ENCODE measurements around the gene CORO2A. TPM values are rescaled to one million over a fixed set of nuclear protein-coding genes. Genes with fewer than 3 reads are reported as not detected.

The CORO2A gene
- 6.0 and 7.0 TPM in 2 replicates for total RNA-seq
- long read RNA-seq, full-length matches to known transcripts: 10 of 19 reads
- long read RNA-seq, partial matches to known transcripts: 4 of 19 reads
- long read RNA-seq, other reads (novel, unspliced or antisense): 5 of 19 reads

GRCh38 chr9:98192503-98193335 is at the start of gene CORO2A:
Gene CORO2A (minus strand): TSS chr9:98192637. CDS start chr9:98157660, 34,977 bp downstream.
- H3K27ac Mint-ChIP-seq: peak within 1 kb of the TSS; percentile 96
- DNase-seq (ENCODE audit: low spot score, unreplicated experiment): peak; percentile 69
- H3K4me3 Mint-ChIP-seq (ENCODE audit: low read depth): peak within 1 kb of the TSS; percentile 86
- H3K9me3 Mint-ChIP-seq (ENCODE audit: low read depth): no peaks in the 10 kb centered on the region
- H3K27me3 Mint-ChIP-seq: no peaks in the 10 kb centered on the region
- no peaks in the 10 kb centered on the region for H3K36me3 Mint-ChIP-seq (ENCODE audit: insufficient read depth)
- peaks cover 4% of the 10 kb centered on the region for H3K4me1 Mint-ChIP-seq (ENCODE audit: low read depth)
- peak; percentile 59 for TF ChIP-seq CTCF (IDR thresholded peaks at IDR 0.05; ENCODE audit: unreplicated experiment)

GRCh38 chr9:98241357-98242300 is 49.2 kb upstream of the CORO2A start:
- TF ChIP-seq CTCF (IDR thresholded peaks at IDR 0.05; ENCODE audit: unreplicated experiment): peak; percentile 34
- peaks cover 4% of the 10 kb centered on the region for H3K36me3 Mint-ChIP-seq (ENCODE audit: insufficient read depth)
- H3K4me1 Mint-ChIP-seq (ENCODE audit: low read depth): peaks cover 13% of the 10 kb centered on the region
- H3K27me3 Mint-ChIP-seq: no peaks in the 10 kb centered on the region
- H3K4me3 Mint-ChIP-seq (ENCODE audit: low read depth): no peak overlapping the region
- no peak overlapping the region for H3K27ac Mint-ChIP-seq
- no peaks in the 10 kb centered on the region for H3K9me3 Mint-ChIP-seq (ENCODE audit: low read depth)
- no peak for DNase-seq (ENCODE audit: low spot score, unreplicated experiment)

- Mint-ChIP-seq H3K4me1 (ENCODE audit: low read depth) (peaks cover 9% of the 10 kb centered on the region), H3K36me3 (ENCODE audit: insufficient read depth) (peaks cover 3% of the 10 kb centered on the region), H3K4me3 (ENCODE audit: low read depth) (no peak overlapping the region), H3K27me3 (no peaks in the 10 kb centered on the region), H3K9me3 (ENCODE audit: low read depth) (no peaks in the 10 kb centered on the region), H3K27ac (no peak overlapping the region)
- no peak for DNase-seq (ENCODE audit: low spot score, unreplicated experiment)
- no peak for TF ChIP-seq CTCF (IDR thresholded peaks at IDR 0.05; ENCODE audit: unreplicated experiment)
Observed at GRCh38 chr9:98240475-98240874, 48.0 kb upstream of the CORO2A start.

GRCh38 chr9:98236901-98237487 is 44.6 kb upstream of the CORO2A start:
- Mint-ChIP-seq H3K4me1 (ENCODE audit: low read depth) (peaks cover 6% of the 10 kb centered on the region), H3K36me3 (ENCODE audit: insufficient read depth) (peaks cover 3% of the 10 kb centered on the region), H3K27ac (no peak overlapping the region), H3K4me3 (ENCODE audit: low read depth) (no peak overlapping the region), H3K9me3 (ENCODE audit: low read depth) (no peaks in the 10 kb centered on the region), H3K27me3 (no peaks in the 10 kb centered on the region)
- no peak for TF ChIP-seq CTCF (IDR thresholded peaks at IDR 0.05; ENCODE audit: unreplicated experiment)
- DNase-seq (ENCODE audit: low spot score, unreplicated experiment): no peak

GRCh38 chr9:98235126-98235525 is 42.7 kb upstream of the CORO2A start:
- Mint-ChIP-seq H3K27ac (peak overlapping the region; percentile 7), H3K27me3 (no peaks in the 10 kb centered on the region), H3K4me1 (ENCODE audit: low read depth) (peaks cover 9% of the 10 kb centered on the region), H3K9me3 (ENCODE audit: low read depth) (no peaks in the 10 kb centered on the region), H3K36me3 (ENCODE audit: insufficient read depth) (peaks cover 2% of the 10 kb centered on the region), H3K4me3 (ENCODE audit: low read depth) (no peak overlapping the region)
- no peak for TF ChIP-seq CTCF (IDR thresholded peaks at IDR 0.05; ENCODE audit: unreplicated experiment)
- no peak for DNase-seq (ENCODE audit: low spot score, unreplicated experiment)
